T-cell (primary cell): ENCODE data around the gene SOX9. TPM values are rescaled to one million over a fixed set of nuclear protein-coding genes. Genes with fewer than 3 reads are reported as not detected.

ENCODE experiments used
- ATAC-seq, 4 experiments: fragments of 200-7000 bp in 3 of 4; fragments of 150-1000 bp in 1 of 4; cut with Tn5 transposase; replicated peaks in 1 of 4; 1 replicate in 3 of 4; 2 replicates in 1 of 4; pipeline ENCODE4 v1.10.0; 2021; ENCODE audit warnings: moderate library complexity in 3 of 4, mild to moderate bottlenecking in 2 of 4, moderate number of reproducible peaks in 1 of 4
- CTCF ChIA-PET, 2 donors: fragments of 300-600 bp; sonication (Branson Sonifier 250); formaldehyde crosslinking; loops; one replicate each; lab custom pipeline; 2022; ENCODE audit warnings: antibody characterized with exemption in 2 of 2; lab: Charles Lee
- POLR2A ChIA-PET, 2 donors: fragments of 300-600 bp; sonication (Branson Sonifier 250); formaldehyde crosslinking; loops; one replicate each; lab custom pipeline; 2022; ENCODE audit warnings: antibody characterized with exemption in 2 of 2; lab: Charles Lee
- DNase-seq, 35 experiments: peaks; one replicate each; pipeline versions ENCODE4 v3.0.0 to v3.0.0-alpha.2; 2013 to 2023
- H3K27ac ChIP-seq: one replicate; pipeline ENCODE4 v1.5.1; 2013; ENCODE audit warnings: low read length
- H3K27me3 ChIP-seq, 2 experiments: replicated peaks in 1 of 2; 1 replicate in 1 of 2; 2 replicates in 1 of 2; pipeline versions ENCODE4 v1.6.1 to v1.7.0; 2013; ENCODE audit warnings: low read length in 1 of 2, mixed read lengths in 1 of 2; ENCODE audit not compliant: control insufficient read depth in 2 of 2, insufficient read depth in 2 of 2; ENCODE audit errors: extremely low read depth in 1 of 2
- H3K36me3 ChIP-seq, 2 donors: 1 replicate in 1 of 2; 2 replicates in 1 of 2; pipeline versions ENCODE4 v1.6.1 to v1.7.0; 2013; ENCODE audit warnings: low read length in 1 of 2; ENCODE audit not compliant: control insufficient read depth in 2 of 2, insufficient read depth in 1 of 2; ENCODE audit errors: extremely low read depth in 1 of 2
- H3K4me1 ChIP-seq, 2 experiments: 1 replicate in 1 of 2; 2 replicates in 1 of 2; pipeline versions ENCODE4 v1.6.1 to v1.7.0; 2013; ENCODE audit warnings: low read length in 2 of 2, mixed read lengths in 1 of 2; ENCODE audit not compliant: insufficient read depth in 2 of 2, control insufficient read depth in 1 of 2; ENCODE audit errors: extremely low read depth in 1 of 2
- H3K4me3 ChIP-seq, 2 donors: 1 replicate in 1 of 2; 2 replicates in 1 of 2; pipeline versions ENCODE4 v1.5.1 to v1.7.0; 2013; ENCODE audit warnings: mild to moderate bottlenecking in 2 of 2, low read length in 1 of 2, moderate library complexity in 1 of 2; ENCODE audit not compliant: control insufficient read depth in 1 of 2; ENCODE audit errors: extremely low read depth in 1 of 2
- H3K9me3 ChIP-seq: 2 replicates; pipeline ENCODE4 v1.7.0; 2013
- H3K27ac Mint-ChIP-seq, 2 donors: one replicate each; pipeline ENCODE4 v1.8.0; 2020 to 2021; ENCODE audit warnings: mild to moderate bottlenecking in 2 of 2, mixed read lengths in 2 of 2
- H3K27me3 Mint-ChIP-seq, 2 donors: one replicate each; pipeline ENCODE4 v1.8.0; 2021 to 2022; ENCODE audit warnings: mixed read lengths in 2 of 2
- H3K36me3 Mint-ChIP-seq: one replicate; pipeline ENCODE4 v1.8.0; 2021; ENCODE audit warnings: mixed read lengths
- H3K4me1 Mint-ChIP-seq, 3 donors: one replicate each; pipeline ENCODE4 v1.8.0; 2020 to 2022; ENCODE audit warnings: mixed read lengths in 3 of 3, mild to moderate bottlenecking in 1 of 3
- H3K4me3 Mint-ChIP-seq, 3 donors: one replicate each; pipeline ENCODE4 v1.8.0; 2020 to 2022; ENCODE audit warnings: mild to moderate bottlenecking in 3 of 3, mixed read lengths in 3 of 3, moderate library complexity in 3 of 3
- H3K9me3 Mint-ChIP-seq, 3 donors: one replicate each; pipeline ENCODE4 v1.8.0; 2020 to 2022; ENCODE audit warnings: mixed read lengths in 3 of 3
- WGBS: methylation state at CpG from one replicate; pipeline ENCODE4 v1.1.5; 2013; ENCODE audit warnings: missing lambda C conversion rate; ENCODE audit not compliant: insufficient coverage; 5-methylcytosine and 5-hydroxymethylcytosine counted together
- total RNA-seq, 35 experiments: library from RNA in 6 of 35; stranded (reverse) in 6 of 35; fragments of 120-200 nt in 1 of 35; gene quantifications; one replicate each; pipeline versions ENCODE4 v1.2.1 to v1.2.4 and lab custom pipeline; 2013 to 2026

SOX9 gene
- total RNA-seq, 5 donors from 2014 or later (not counting 1 experiment from before 2014, with no cell fraction given) = 0.13 to 0.35 (median 0.23) TPM; not detected in 2

DNA sequence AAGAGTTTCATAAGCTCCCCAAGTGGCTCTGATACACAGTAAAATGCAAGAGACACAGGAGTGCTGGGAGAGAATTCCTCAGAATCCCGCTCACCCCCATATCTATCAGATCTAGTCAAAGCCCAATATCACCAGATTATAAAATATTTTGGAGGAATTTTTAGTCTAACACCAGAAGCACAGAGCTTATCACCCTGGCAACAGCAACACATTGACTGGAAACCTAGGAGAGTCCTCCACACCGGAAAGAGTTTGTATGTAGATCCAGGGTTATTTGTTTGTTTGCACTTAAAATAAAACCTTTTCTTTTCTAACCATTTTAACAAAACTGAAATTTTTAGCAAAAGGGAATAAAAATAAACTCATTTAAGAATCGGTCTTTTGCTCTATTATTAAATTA lies 7.2 kb downstream of the SOX9 start:
- Mint-ChIP-seq H3K4me1 (peaks cover 1 to 8% (median 4%) of the 10 kb centered on the region in 3 donors), H3K9me3 (peaks cover 0 to 6% (median 0%) of the 10 kb centered on the region in 3 donors), H3K27me3 (peaks cover 19 to 24% of the 10 kb centered on the region in 2 donors), H3K4me3 (no peak overlapping the region), H3K36me3 (no peaks in the 10 kb centered on the region), H3K27ac (no peak overlapping the region)
- Histone ChIP-seq H3K27me3 (peaks cover 13 to 15% of the 10 kb centered on the region in 2 experiments), H3K36me3 (no peaks in the 10 kb centered on the region), H3K4me3 (no peak overlapping the region), H3K4me1 (no peaks in the 10 kb centered on the region), H3K27ac (no peak overlapping the region), H3K9me3 (no peaks in the 10 kb centered on the region)
- no CpG with 5 or more reads among the region's 3 CpGs for WGBS
- POLR2A ChIA-PET = no interaction called here
- CTCF ChIA-PET = no interaction called here
- DNase-seq (no peak), ATAC-seq (no peak)

DNA sequence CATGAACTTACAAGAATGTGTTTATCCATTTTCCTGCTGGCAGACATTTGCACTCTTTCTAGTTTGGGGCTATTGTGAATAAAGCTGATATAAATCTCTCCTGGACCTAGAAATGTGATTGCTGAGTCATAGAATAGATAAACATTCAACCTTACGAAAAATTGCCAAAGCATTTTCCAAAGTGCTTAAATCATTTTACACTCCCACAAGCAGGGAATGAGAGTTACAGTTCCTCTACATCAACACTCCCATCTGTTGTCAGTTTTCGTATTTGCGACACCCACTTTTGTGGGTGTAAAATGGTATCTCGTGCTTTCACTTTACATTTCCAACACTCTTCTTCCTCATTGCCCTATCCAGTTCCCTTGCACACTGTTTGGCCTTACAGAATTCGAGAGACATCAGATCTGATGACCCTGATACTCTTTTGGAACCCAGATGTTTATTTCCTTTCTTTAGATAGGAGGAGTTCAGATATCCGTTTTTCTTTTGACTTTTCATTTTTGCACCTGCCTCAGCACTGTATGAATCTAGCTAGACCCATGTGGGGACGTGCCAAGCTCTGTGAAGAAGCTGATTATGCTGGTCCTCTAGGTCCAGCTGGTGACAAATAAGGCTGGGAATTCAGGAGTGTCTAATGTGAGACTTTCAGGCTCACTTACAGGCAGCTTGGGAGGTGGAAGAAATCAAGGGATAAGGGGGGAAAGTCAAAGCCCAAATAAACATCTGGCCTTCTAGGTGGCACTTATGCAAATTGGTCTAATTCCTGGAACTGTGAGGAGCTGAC lies 14.0 kb downstream of the SOX9 start:
- WGBS = 24% methylated on average over 3 of the region's 7 CpGs
- peaks cover 0 to 2% of the 10 kb centered on the region in 2 experiments for H3K27me3 ChIP-seq
- ATAC-seq (no peak), DNase-seq (no peak)
- Mint-ChIP-seq H3K4me1 (no peaks in the 10 kb centered on the region), H3K4me3 (no peak overlapping the region), H3K9me3 (peaks cover 0 to 4% (median 0%) of the 10 kb centered on the region in 3 donors), H3K36me3 (no peaks in the 10 kb centered on the region), H3K27ac (no peak overlapping the region), H3K27me3 (peaks cover 11 to 24% of the 10 kb centered on the region in 2 donors)
- H3K4me1 ChIP-seq = no peaks in the 10 kb centered on the region
- no peak overlapping the region for H3K4me3 ChIP-seq
- ChIA-PET CTCF (no interaction called here), POLR2A (no interaction called here)
- no peaks in the 10 kb centered on the region for H3K9me3 ChIP-seq
- no peak overlapping the region for H3K27ac ChIP-seq
- H3K36me3 ChIP-seq = no peaks in the 10 kb centered on the region

DNA sequence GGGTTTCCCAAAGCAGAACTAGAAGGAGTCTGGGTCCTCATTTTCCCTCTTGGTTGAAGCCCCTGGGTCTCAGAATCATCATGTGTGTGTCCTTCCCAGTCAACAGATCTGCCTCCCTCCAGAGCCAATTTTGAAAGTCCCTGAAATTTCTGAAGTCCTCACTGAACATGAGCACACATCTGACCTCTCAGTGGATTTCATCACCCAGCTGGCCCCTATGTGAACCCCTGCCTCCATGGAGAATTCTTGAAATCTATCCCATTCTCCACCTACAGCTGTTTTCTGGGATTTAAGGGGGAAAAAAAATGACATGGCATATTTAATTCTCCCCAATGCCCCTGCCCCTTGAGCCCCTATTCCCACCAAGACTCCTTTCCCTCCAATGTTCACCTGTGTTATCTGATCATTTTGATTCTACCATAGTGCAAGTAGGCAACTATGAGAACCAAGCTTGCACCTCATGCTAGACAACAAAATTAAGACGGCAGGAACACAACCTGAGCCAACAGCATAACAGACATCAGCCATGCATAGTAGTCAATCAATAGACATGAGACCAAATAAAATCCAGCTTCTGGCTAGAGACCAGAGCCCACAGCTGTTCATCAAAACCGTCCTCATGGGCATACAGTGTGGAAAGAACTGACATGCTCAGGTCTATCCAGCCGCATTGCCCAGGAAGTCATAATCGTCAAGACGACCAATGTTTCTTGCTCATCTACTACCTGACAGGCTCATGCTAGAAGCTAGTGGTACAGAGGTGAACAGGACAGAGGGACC lies 14.9 kb downstream of the SOX9 start:
- Histone ChIP-seq H3K36me3 (no peaks in the 10 kb centered on the region), H3K9me3 (no peaks in the 10 kb centered on the region), H3K27ac (no peak overlapping the region), H3K4me3 (no peak overlapping the region), H3K27me3 (peaks cover 0 to 2% of the 10 kb centered on the region in 2 experiments), H3K4me1 (no peaks in the 10 kb centered on the region)
- H3K4me1 Mint-ChIP-seq = no peaks in the 10 kb centered on the region
- ATAC-seq = no peak
- H3K27ac Mint-ChIP-seq = no peak overlapping the region
- H3K4me3 Mint-ChIP-seq = no peak overlapping the region
- 73% methylated on average over 2 of the region's 5 CpGs for WGBS
- H3K9me3 Mint-ChIP-seq = peaks cover 0 to 4% (median 0%) of the 10 kb centered on the region in 3 donors
- H3K27me3 Mint-ChIP-seq = peaks cover 13 to 24% of the 10 kb centered on the region in 2 donors
- CTCF ChIA-PET = no interaction called here
- DNase-seq = no peak
- H3K36me3 Mint-ChIP-seq = no peaks in the 10 kb centered on the region
- POLR2A ChIA-PET = interaction anchor here in 1 of 2 donors (0.5 kb wide), 1 partner anchor 9 kb away, joined by 3 read pairs; no protein-coding TSS in a partner anchor

DNA sequence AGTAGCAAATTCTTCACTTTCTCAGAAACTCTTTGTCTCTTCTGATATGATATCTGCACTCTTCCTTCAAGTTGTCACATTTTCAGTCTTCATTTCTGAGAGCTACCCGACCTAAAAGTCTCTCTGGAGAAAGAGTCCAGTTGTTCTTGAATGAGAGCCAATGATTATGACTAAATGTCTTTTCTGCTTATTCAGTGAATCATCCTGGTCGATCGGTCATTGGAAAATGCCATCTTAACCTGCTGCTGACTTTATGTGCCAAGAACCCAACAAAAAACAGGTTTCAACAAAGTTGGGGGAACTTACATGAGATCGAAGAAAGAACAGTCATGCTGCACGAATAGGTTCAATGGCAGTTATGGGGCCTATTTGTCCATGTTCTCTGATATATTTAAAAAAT lies 15.9 kb downstream of the SOX9 start:
- Mint-ChIP-seq H3K36me3 (no peaks in the 10 kb centered on the region), H3K4me1 (no peaks in the 10 kb centered on the region), H3K9me3 (peaks cover 0 to 4% (median 0%) of the 10 kb centered on the region in 3 donors), H3K4me3 (no peak overlapping the region), H3K27ac (no peak overlapping the region), H3K27me3 (peaks cover 13 to 24% of the 10 kb centered on the region in 2 donors)
- Histone ChIP-seq H3K4me3 (no peak overlapping the region), H3K27me3 (peaks cover 0 to 2% of the 10 kb centered on the region in 2 experiments), H3K9me3 (no peaks in the 10 kb centered on the region), H3K27ac (no peak overlapping the region), H3K36me3 (no peaks in the 10 kb centered on the region), H3K4me1 (no peaks in the 10 kb centered on the region)
- ATAC-seq (no peak), DNase-seq (no peak)
- POLR2A ChIA-PET = no interaction called here
- CTCF ChIA-PET = no interaction called here
- 89% methylated on average over 2 of the region's 5 CpGs for WGBS

DNA sequence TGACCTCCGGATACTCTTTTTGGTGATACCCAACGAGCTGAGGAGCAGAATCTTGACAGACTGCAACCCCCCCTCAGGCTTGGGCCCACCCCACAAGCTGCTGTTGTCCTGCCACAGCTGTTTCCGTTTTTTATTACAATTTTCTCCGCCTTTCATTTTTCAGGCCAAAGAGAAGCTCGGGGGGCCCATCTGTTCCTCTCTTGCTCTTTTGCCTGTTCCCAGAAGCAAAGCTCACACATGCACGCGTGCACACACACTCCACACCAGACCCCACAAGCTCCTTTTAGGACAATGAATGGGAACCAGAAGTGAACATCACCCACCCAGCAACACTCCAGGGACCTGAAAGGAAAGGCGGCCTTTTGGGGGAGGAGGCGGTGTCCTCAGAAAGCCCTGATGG lies 16.3 kb downstream of the SOX9 start:
- H3K27me3 Mint-ChIP-seq = peaks cover 14 to 24% of the 10 kb centered on the region in 2 donors
- H3K4me1 Mint-ChIP-seq = no peaks in the 10 kb centered on the region
- Histone ChIP-seq H3K27ac (no peak overlapping the region), H3K9me3 (no peaks in the 10 kb centered on the region), H3K36me3 (no peaks in the 10 kb centered on the region), H3K27me3 (peaks cover 0 to 2% of the 10 kb centered on the region in 2 experiments), H3K4me1 (no peaks in the 10 kb centered on the region), H3K4me3 (no peak overlapping the region)
- 74% methylated on average over 6 of the region's 9 CpGs for WGBS
- POLR2A ChIA-PET = no interaction called here
- DNase-seq (no peak), ATAC-seq (no peak)
- H3K36me3 Mint-ChIP-seq = no peaks in the 10 kb centered on the region
- peaks cover 0 to 4% (median 0%) of the 10 kb centered on the region in 3 donors for H3K9me3 Mint-ChIP-seq
- H3K4me3 Mint-ChIP-seq = no peak overlapping the region
- CTCF ChIA-PET = no interaction called here
- no peak overlapping the region for H3K27ac Mint-ChIP-seq

DNA sequence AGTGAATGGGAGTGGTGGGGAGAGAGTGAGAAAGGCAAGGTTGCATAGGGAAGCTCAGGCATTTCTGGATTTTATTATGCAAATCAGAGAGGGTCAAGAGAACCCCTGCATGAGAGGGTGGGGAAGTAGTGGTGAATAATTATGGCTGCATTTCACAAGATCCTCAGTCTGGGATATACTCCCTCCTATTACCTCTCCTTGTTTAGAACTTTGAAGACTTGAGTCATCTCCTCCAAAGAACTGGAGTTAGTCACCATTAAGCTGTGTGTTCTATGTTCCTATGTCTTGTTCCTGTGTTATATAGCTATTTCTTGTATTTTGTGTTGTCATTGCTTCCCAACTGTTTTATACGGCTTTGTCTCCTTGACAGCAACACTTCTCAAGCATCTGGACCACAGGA lies 18.4 kb downstream of the SOX9 start:
- H3K27ac ChIP-seq = no peak overlapping the region
- peaks cover 14 to 16% of the 10 kb centered on the region in 2 donors for H3K27me3 Mint-ChIP-seq
- no peak overlapping the region for H3K4me3 Mint-ChIP-seq
- no peaks in the 10 kb centered on the region for H3K36me3 Mint-ChIP-seq
- DNase-seq (no peak), ATAC-seq (no peak)
- no peak overlapping the region for H3K4me3 ChIP-seq
- H3K9me3 ChIP-seq = no peaks in the 10 kb centered on the region
- ChIA-PET POLR2A (no interaction called here), CTCF (no interaction called here)
- H3K4me1 ChIP-seq = no peaks in the 10 kb centered on the region
- no peak overlapping the region for H3K27ac Mint-ChIP-seq
- no peaks in the 10 kb centered on the region for H3K4me1 Mint-ChIP-seq
- no peaks in the 10 kb centered on the region for H3K27me3 ChIP-seq
- H3K9me3 Mint-ChIP-seq = peaks cover 0 to 4% (median 0%) of the 10 kb centered on the region in 3 donors
- H3K36me3 ChIP-seq = no peaks in the 10 kb centered on the region
- WGBS = 100% methylated on average over 1 of the region's 1 CpG
